Bronchial epithelial cell (primary cell): ENCODE data around the gene ATF7. TPM values are rescaled to one million over a fixed set of nuclear protein-coding genes. Genes with fewer than 3 reads are reported as not detected.
"Not testable (repeated sequence)": the region's sequence is repeated elsewhere in the genome, so short reads cannot be mapped to it uniquely, and the experiment has no call there.

ENCODE experiments used
- DNase-seq: peaks from one replicate; pipeline ENCODE4 v3.0.0-alpha.2; 2010; ENCODE audit warnings: low read depth
- FAIRE-seq: peaks from 2 replicates; lab custom pipeline; 2011; peaks lifted over from hg19 to GRCh38; lab: Jason Lieb, UNC
- H3K27me3 ChIP-seq: 2 replicates; pipeline ENCODE4 v1.5.1; 2011; ENCODE audit warnings: low read length; ENCODE audit not compliant: control insufficient read depth, insufficient read depth
- H3K36me3 ChIP-seq: 2 replicates; pipeline ENCODE4 v1.5.1; 2011; ENCODE audit warnings: low read length; ENCODE audit not compliant: control insufficient read depth, insufficient read depth
- H3K4me3 ChIP-seq: 2 replicates; pipeline ENCODE4 v1.5.1; 2011; ENCODE audit warnings: mild to moderate bottlenecking, low read depth, low read length, control low read depth
- CTCF ChIP-seq: IDR thresholded peaks from 2 replicates; pipeline ENCODE4 v1.5.1; 2011; ENCODE audit warnings: mild to moderate bottlenecking, moderate library complexity, low read length, control low read depth, inconsistent platforms; ENCODE audit not compliant: insufficient read depth, severe bottlenecking
- total RNA-seq: library from RNA; depleted of rRNA; stranded (reverse); fragments of >200 nt; gene quantifications from 2 replicates; pipeline ENCODE4 v1.2.1, GENCODE V29; 2014

ATF7 gene
- total RNA-seq, 1 donor from 2014 or later, result 5.3 TPM

DNA sequence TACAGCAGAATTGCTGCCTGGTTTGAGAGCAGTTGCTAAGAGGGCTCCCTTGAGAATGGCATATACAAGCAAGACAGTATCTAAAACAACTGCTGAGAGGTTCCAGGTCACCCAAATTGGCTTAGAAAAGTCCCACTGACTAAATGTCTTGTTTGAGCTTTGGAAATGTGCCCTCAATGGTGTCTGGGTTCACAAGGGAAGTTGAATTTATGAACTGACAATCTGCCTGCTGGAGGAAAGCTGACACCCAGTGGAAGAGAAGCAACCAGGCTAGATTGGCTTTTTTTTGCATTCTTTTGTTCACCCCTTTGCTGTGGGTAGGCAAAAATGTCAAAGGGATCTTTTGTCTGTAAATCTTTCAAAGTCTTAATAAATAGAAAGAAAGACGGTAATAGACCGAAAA, 74.3 kb downstream of the ATF7 start:
- TF ChIP-seq CTCF, result no peak
- FAIRE-seq (no peak), DNase-seq (no peak)
- Histone ChIP-seq H3K27me3 (no peaks in the 10 kb centered on the region), H3K4me3 (no peak overlapping the region), H3K36me3 (peaks cover 9% of the 10 kb centered on the region)

DNA sequence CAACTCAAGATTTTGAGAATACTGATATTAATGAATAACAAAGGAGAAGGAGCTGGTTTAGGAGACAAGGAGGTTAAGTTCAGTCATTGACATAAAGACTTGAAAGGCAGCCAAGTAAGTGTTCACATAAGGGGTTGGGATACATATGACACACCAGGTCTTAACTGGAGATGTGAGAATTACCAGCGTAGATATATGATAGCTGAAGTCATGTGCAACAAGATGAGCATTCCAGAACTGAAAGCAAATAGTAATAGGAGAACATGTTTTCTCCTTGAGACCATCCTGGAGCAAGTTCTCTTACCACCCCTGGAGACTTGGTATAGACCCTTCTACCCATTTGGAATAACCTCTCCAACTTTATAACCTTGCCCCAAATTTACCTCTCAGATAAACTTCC, 75.6 kb downstream of the ATF7 start:
- peaks cover 9% of the 10 kb centered on the region for H3K36me3 ChIP-seq
- TF ChIP-seq CTCF, result no peak
- no peak overlapping the region for H3K4me3 ChIP-seq
- DNase-seq (peak; percentile 74), FAIRE-seq (no peak)
- H3K27me3 ChIP-seq, result no peaks in the 10 kb centered on the region

DNA sequence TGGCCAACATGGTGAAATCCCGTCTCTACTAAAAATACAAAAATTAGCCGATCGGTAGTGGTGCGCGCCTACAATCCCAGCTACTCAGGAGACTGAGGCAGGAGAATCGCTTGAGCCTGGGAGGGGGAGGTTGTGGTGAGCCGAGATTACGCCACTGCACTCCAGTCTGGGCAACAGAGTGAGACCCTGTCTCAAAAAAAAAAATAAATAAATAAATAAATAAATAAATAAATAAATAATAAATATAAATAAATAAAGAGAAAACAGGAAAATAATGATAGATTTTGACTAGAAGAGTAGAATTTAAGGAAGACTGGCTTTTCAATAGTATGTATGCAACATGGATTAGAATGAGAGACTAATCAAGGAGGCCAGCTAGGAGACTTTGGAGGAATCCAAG, 76.1 kb downstream of the ATF7 start:
- H3K27me3 ChIP-seq, FAIRE-seq, H3K4me3 ChIP-seq, DNase-seq, H3K36me3 ChIP-seq: not testable (repeated sequence)

GRCh38 chr12:53548354-53548753, 77.8 kb downstream of the ATF7 start:
- not testable (repeated sequence) for FAIRE-seq, H3K36me3 ChIP-seq, H3K4me3 ChIP-seq, H3K27me3 ChIP-seq, DNase-seq

DNA sequence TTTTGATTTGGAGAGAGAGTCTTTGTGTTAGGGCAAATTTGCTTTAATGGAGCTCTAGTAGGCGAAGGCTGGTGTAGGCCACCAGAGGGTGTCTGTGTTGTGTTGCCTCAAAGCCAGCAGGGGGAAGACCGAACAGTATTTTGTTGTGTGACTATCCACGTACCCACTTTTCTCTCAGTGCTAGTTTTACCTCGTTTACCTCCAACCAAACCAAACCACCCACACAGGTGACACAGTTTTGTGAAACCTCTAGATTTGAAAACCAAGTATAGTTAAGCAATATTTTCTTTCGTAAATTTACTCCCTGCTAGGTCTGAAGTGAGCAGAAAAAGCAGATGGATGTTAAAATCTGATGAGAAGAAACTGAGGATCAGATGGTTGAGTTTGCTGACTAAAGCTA, 82.6 kb downstream of the ATF7 start:
- H3K4me3 ChIP-seq, result no peak overlapping the region
- FAIRE-seq (no peak), DNase-seq (peak; percentile 64)
- peak; percentile 87 for TF ChIP-seq CTCF
- no peaks in the 10 kb centered on the region for H3K27me3 ChIP-seq
- peaks cover 8% of the 10 kb centered on the region for H3K36me3 ChIP-seq

- peaks cover 14% of the 10 kb centered on the region for H3K36me3 ChIP-seq
- TF ChIP-seq CTCF, result no peak
- FAIRE-seq (no peak), DNase-seq (no peak)
- H3K27me3 ChIP-seq, result no peaks in the 10 kb centered on the region
- H3K4me3 ChIP-seq, result no peak overlapping the region
Observed at GRCh38 chr12:53539526-53539925, 86.7 kb downstream of the ATF7 start.

- DNase-seq, result peak; percentile 84
- Histone ChIP-seq H3K4me3 (no peak overlapping the region), H3K27me3 (no peaks in the 10 kb centered on the region), H3K36me3 (peaks cover 18% of the 10 kb centered on the region)
- no peak for TF ChIP-seq CTCF
- FAIRE-seq, result no peak
Observed at GRCh38 chr12:53538209-53538689, 87.9 kb downstream of the ATF7 start.
